GM23338 (cell line): ENCODE measurements around the gene BEGAIN. TPM values are rescaled to one million over a fixed set of nuclear protein-coding genes. Genes with fewer than 3 reads are reported as not detected.

Experiments used
- ATAC-seq: fragments of 200-7000 bp; cut with Tn5 transposase; 3 replicates; pipeline ENCODE4 v1.9.1; 2020
- DNase-seq: peaks from one replicate; pipeline ENCODE4 v3.0.0-alpha.2; 2015; ENCODE audit warnings: low spot score
- H2AFZ ChIP-seq: fragments of 200-600 bp; sonication (generic); 2 replicates; pipeline ENCODE4 v1.8.0; 2016; ENCODE audit warnings: antibody characterized with exemption, mild to moderate bottlenecking, moderate library complexity
- H3F3A ChIP-seq: fragments of 200-600 bp; sonication (generic); replicated peaks from 2 replicates; pipeline ENCODE4 v1.8.0; 2017; ENCODE audit warnings: antibody characterized with exemption, mixed run types, low read depth
- H3K27ac ChIP-seq: fragments of 200-600 bp; sonication (generic); 2 replicates; pipeline ENCODE4 v1.6.1; 2016; ENCODE audit warnings: low read depth
- H3K27me3 ChIP-seq: fragments of 200-600 bp; sonication (generic); 2 replicates; pipeline ENCODE4 v1.8.0; 2016; ENCODE audit warnings: mild to moderate bottlenecking, mixed run types, moderate library complexity; ENCODE audit not compliant: insufficient read depth
- H3K36me3 ChIP-seq: fragments of 200-600 bp; sonication (generic); 2 replicates; pipeline ENCODE4 v1.8.0; 2016; ENCODE audit warnings: mild to moderate bottlenecking; ENCODE audit not compliant: insufficient read depth
- H3K4me1 ChIP-seq: fragments of 200-600 bp; sonication (generic); 2 replicates; pipeline ENCODE4 v1.8.0; 2016; ENCODE audit warnings: mild to moderate bottlenecking, moderate library complexity; ENCODE audit not compliant: insufficient read depth
- H3K4me2 ChIP-seq: fragments of 200-600 bp; sonication (generic); 2 replicates; pipeline ENCODE4 v1.7.1; 2017; ENCODE audit warnings: mixed run types
- H3K4me3 ChIP-seq: fragments of 200-600 bp; sonication (generic); 2 replicates; pipeline ENCODE4 v1.6.1; 2016; ENCODE audit warnings: mixed run types
- H3K79me2 ChIP-seq: fragments of 200-600 bp; sonication (generic); replicated peaks from 2 replicates; pipeline ENCODE4 v1.8.0; 2017; ENCODE audit warnings: mild to moderate bottlenecking; ENCODE audit not compliant: insufficient read depth
- H3K9me2 ChIP-seq: fragments of 200-600 bp; sonication (generic); 2 replicates; pipeline ENCODE4 v1.8.0; 2017; ENCODE audit not compliant: insufficient read depth
- H4K20me1 ChIP-seq: fragments of 200-600 bp; sonication (generic); replicated peaks from 2 replicates; pipeline ENCODE4 v1.8.0; 2017; ENCODE audit warnings: mild to moderate bottlenecking; ENCODE audit not compliant: insufficient read depth
- H3K27ac Mint-ChIP-seq: 2 replicates; pipeline ENCODE4 v1.8.0; 2020; ENCODE audit warnings: inconsistent platforms, mild to moderate bottlenecking, moderate library complexity, mixed read lengths
- H3K27me3 Mint-ChIP-seq: 3 replicates; pipeline ENCODE4 v1.8.0; 2022; ENCODE audit warnings: low read depth, mild to moderate bottlenecking, moderate library complexity, mixed read lengths, inconsistent platforms; ENCODE audit not compliant: insufficient read depth, poor library complexity
- H3K36me3 Mint-ChIP-seq: 3 replicates; pipeline ENCODE4 v1.8.0; 2021; ENCODE audit warnings: low read depth, mild to moderate bottlenecking, inconsistent platforms, moderate library complexity, mixed read lengths
- H3K4me1 Mint-ChIP-seq: 3 replicates; pipeline ENCODE4 v1.8.0; 2020; ENCODE audit warnings: mild to moderate bottlenecking, inconsistent platforms, mixed read lengths
- H3K4me3 Mint-ChIP-seq: 3 replicates; pipeline ENCODE4 v1.8.0; 2021; ENCODE audit warnings: moderate library complexity, mild to moderate bottlenecking, inconsistent platforms, mixed read lengths
- H3K9me3 Mint-ChIP-seq: 3 replicates; pipeline ENCODE4 v1.8.0; 2020; ENCODE audit warnings: moderate library complexity, mild to moderate bottlenecking, inconsistent platforms, mixed read lengths
- CREB1 ChIP-seq: fragments of 250-450 bp; sonication (Bioruptor Pico); IDR thresholded peaks from 2 replicates; pipeline ENCODE4 v1.5.0; 2020; ENCODE audit warnings: low read depth, mild to moderate bottlenecking, moderate library complexity
- CTCF ChIP-seq, 2 experiments: fragments of 200-600 bp in 1 of 2; sonication (generic) in 1 of 2; conservative IDR thresholded peaks; 2 replicates each; pipeline versions ENCODE4 v1.5.1 to v1.6.1; 2016 to 2017; ENCODE audit warnings: antibody characterized with exemption in 2 of 2, low read depth in 2 of 2, mild to moderate bottlenecking in 2 of 2, moderate library complexity in 1 of 2
- ETS1 ChIP-seq: IDR thresholded peaks from 2 replicates; pipeline ENCODE4 v1.6.1; 2016; ENCODE audit warnings: antibody characterized with exemption
- EZH2 ChIP-seq: fragments of 200-600 bp; sonication (generic); IDR thresholded peaks from one replicate; pipeline ENCODE4 v1.8.0; 2017; ENCODE audit warnings: antibody characterized with exemption, mild to moderate bottlenecking, low read depth; ENCODE audit not compliant: unreplicated experiment
- EZH2phosphoT487 ChIP-seq: fragments of 200-600 bp; sonication (generic); IDR thresholded peaks from one replicate; pipeline ENCODE4 v1.8.1; 2018; ENCODE audit warnings: antibody characterized with exemption; ENCODE audit not compliant: unreplicated experiment
- JUNB ChIP-seq: IDR thresholded peaks from one replicate; pipeline ENCODE4 v1.6.1; 2016; ENCODE audit warnings: antibody characterized with exemption; ENCODE audit not compliant: unreplicated experiment
- NANOG ChIP-seq: IDR thresholded peaks from 2 replicates; pipeline ENCODE4 v1.6.1; 2016; ENCODE audit warnings: antibody characterized with exemption, borderline replicate concordance
- POLR2AphosphoS5 ChIP-seq: IDR thresholded peaks from 2 replicates; pipeline ENCODE4 v1.6.1; 2016; ENCODE audit warnings: antibody characterized with exemption, low read depth
- REST ChIP-seq: IDR thresholded peaks from one replicate; pipeline ENCODE4 v1.6.1; 2018; ENCODE audit warnings: antibody characterized with exemption; ENCODE audit not compliant: unreplicated experiment
- STAT1 ChIP-seq: IDR thresholded peaks from one replicate; pipeline ENCODE4 v1.6.1; 2016; ENCODE audit warnings: antibody characterized with exemption; ENCODE audit not compliant: unreplicated experiment
- ZNF114 ChIP-seq: fragments of 250-450 bp; sonication (Bioruptor Pico); IDR thresholded peaks from 2 replicates; pipeline ENCODE4 v1.5.0; 2020; ENCODE audit warnings: mild to moderate bottlenecking, moderate library complexity
- ZNF331 ChIP-seq: fragments of 250-450 bp; sonication (Bioruptor Pico); IDR thresholded peaks from 2 replicates; pipeline ENCODE4 v1.5.0; 2020; ENCODE audit warnings: low read depth, mild to moderate bottlenecking, moderate library complexity
- ZNF462 ChIP-seq: fragments of 250-450 bp; sonication (Bioruptor Pico); IDR thresholded peaks from 2 replicates; pipeline ENCODE4 v1.5.0; 2020; ENCODE audit warnings: mild to moderate bottlenecking, moderate library complexity
- polyA plus RNA-seq: library from polyadenylated mRNA; unstranded; fragments of >200 nt; fragmentation: Nextera tagmentation; extraction: Ambion mirVana; gene quantifications from 2 replicates; pipeline ENCODE4 v1.2.1, GENCODE V29; 2016
- total RNA-seq: library from RNA; depleted of rRNA; stranded (reverse); fragments of >200 nt; shearing (Covaris generic); gene quantifications from 2 replicates; pipeline ENCODE4 v1.2.3, GENCODE V29; 2014

The BEGAIN gene
- total and polyA plus RNA-seq, 2 experiments from 2014 or later: 0.60 to 2.4 TPM

- TF ChIP-seq CREB1 (CRISPR knock-in tag) (no peak), CTCF (conservative IDR thresholded peaks at IDR 0.05; ENCODE audit: low read depth in 2 of 2) (no peak), EZH2phosphoT487 (no peak), STAT1 (no peak), JUNB (no peak), ETS1 (no peak), ZNF462 (CRISPR knock-in tag) (no peak), ZNF114 (CRISPR knock-in tag) (no peak), POLR2AphosphoS5 (no peak), ZNF331 (CRISPR knock-in tag) (no peak), NANOG (no peak), REST (no peak), EZH2 (no peak)
- no peaks in the 10 kb centered on the region for H3K36me3 Mint-ChIP-seq
- H4K20me1 ChIP-seq: no peaks in the 10 kb centered on the region
- no peak overlapping the region for H3K27ac ChIP-seq
- H3K4me1 ChIP-seq: no peaks in the 10 kb centered on the region
- H3K27ac Mint-ChIP-seq: no peak overlapping the region
- DNase-seq: no peak
- no peaks in the 10 kb centered on the region for H3F3A ChIP-seq
- no peak overlapping the region for H3K4me2 ChIP-seq
- no peaks in the 10 kb centered on the region; the same call in 1 of the 2 replicates for H3K36me3 ChIP-seq
- no peak overlapping the region for H3K4me3 ChIP-seq
- H3K27me3 Mint-ChIP-seq: peaks cover 5% of the 10 kb centered on the region
- no peak overlapping the region for H3K4me3 Mint-ChIP-seq
- H3K79me2 ChIP-seq: no peaks in the 10 kb centered on the region
- H2AFZ ChIP-seq: peak overlapping the region; percentile 86; the same call in 1 of the 2 replicates
- ATAC-seq: peak; percentile 27; the same call in 2 of the 3 replicates
- H3K9me3 Mint-ChIP-seq: peaks cover 7% of the 10 kb centered on the region; the same call in 1 of the 3 replicates
- peaks cover 3% of the 10 kb centered on the region; the same call in 1 of the 3 replicates for H3K4me1 Mint-ChIP-seq
- no peaks in the 10 kb centered on the region for H3K27me3 ChIP-seq
- no peaks in the 10 kb centered on the region for H3K9me2 ChIP-seq
Measured at GRCh38 chr14:100605706-100606686, 18.8 kb upstream of the BEGAIN start.
